Stimulated activated CD4-positive, alpha-beta T cell treated with anti-CD3 and anti-CD28 coated beads, Interleukin-15, amount 100 ng/mL, for 48 hours (primary cell): ENCODE data around the gene PTGER1.

Experiments used
- DNase-seq, 2 donors: peaks; one replicate each; pipeline ENCODE4 v3.0.0-alpha.2; 2020; ENCODE audit warnings: low read depth in 2 of 2

Gene PTGER1

DNA sequence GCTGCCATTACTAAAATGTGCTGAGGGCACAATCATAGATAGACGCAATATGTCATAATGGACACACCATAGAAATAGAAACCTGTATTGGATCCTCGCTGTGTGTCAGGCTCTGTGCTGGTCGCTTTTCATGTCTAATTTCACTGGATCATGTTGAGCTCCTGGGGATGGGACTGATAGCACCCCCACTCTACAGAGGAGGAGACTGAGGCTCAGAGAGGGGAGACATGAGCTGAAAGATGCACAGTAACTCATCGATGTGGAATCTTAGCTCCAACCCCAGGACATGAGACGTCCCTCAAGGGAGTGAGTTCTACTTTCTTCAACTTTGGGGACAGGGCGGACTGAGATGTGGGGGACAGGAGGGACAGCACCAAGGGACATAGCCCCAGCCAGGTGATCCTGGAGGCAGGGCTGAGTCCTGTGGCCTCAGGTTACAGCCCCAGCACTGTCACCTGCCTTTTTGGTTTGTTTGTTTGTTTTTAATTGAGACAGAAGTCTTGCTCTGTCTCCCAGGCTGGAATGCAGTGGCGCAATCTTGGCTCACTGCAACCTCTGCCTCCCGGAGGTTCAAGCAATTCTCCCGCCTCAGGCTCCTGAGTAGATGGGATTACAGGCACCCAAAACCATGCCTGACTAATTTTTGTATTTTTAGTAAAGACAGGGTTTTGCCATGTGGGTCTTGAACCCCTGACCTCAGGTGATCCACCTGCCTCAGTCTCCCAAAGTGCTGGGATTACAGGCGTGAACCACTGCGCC, 27.4 kb upstream of the PTGER1 start:
- DNase-seq, result no peak

DNA sequence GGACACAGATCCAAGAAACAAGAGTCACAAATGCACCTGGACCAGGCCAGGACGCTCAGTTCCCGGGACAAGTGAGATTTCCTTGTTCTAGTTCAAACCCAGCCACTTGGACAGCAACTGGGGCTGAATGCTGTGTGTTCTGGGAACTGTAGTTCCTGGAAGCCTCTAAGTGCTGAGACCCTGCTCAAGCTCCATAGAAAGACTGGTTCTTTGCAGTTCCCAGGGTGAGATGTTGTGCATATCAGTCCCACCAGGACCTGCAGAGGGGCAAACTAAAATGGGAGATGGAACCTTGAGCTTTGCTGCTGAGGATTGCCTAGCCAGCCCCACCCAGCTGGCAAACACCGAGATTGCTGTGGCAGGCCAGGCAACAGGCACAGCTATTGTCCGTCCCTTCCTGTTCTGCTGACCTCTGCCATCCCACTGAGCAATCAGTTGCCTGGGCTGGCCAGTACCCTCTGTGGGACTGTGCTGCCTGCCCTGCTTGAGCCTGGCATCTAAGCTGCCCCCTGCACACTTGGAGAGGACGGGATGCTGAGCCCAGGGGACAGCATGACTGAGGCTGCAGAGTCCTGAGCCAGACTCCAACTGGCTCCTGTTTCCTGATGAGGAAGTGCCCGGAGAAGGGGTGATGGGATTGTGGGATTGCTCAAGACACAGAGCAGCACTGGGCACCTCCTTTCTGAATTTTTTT, 22.2 kb upstream of the PTGER1 start:
- DNase-seq, result no peak

DNA sequence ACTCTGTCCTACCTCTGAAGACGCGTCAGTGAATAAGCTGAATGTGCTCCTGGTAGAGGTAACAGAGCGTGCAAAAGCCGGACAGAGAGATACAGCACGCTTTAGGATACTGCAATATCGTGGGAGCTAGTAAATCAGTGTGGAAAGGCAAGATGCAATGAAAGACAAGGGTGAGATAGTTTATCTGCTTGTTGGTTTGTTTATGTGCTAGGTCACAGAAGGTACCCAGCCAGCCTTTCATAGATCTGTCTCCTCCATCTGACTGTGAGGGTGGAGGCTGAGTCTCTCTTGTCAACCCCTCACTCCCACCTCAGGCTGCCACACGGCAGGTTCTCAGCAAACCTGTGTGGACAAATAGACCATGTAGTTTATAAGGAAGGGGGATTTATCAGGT, 21.7 kb upstream of the PTGER1 start:
- DNase-seq, result no peak

DNA sequence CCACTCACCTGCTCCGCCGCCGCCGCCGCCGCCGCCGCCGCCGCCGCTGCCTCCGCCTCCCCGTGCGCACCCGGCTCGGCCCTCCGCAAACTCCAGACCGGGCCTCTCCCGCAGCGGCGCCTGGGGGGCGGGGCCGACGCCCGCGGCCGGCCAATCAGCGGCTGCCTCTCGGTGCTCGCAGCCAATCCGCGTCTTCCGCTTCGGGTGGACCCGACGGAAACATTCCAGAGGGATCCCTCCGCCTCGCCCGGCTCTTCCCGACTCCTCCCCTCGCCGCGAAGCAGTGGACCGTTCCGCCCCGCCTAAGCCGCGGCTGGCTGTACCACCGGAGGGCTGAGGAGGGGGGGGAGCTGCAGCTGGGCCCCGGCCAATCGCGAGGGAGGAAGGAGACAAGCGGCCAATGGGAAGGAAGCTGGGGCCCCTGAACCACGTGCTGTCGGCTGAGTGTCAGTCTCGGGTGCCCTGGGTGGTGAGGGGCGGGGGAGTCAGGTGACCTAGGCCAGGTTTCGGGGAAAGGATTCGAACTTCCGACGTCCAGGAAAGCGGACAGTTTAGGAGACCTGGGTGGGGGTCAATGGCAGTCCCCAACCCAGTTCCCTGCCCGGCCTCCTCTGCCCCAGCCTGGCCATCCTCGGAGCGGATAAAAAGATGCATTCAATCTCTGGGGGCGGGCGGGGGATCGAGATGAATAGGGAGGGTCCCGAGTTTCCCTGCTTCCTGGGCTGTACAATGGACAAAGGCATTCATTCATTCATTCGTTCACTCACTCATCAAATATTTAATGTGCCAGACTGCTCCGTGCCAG, 21.1 kb upstream of the PTGER1 start, which contains the start of gene GIPC1:
Gene GIPC1 (minus strand): TSS at position 99 of the 805 bp plus-strand sequence. CDS start 13,151 bp downstream, outside the sequence.
- peak; percentile 64 to 77 for DNase-seq

DNA sequence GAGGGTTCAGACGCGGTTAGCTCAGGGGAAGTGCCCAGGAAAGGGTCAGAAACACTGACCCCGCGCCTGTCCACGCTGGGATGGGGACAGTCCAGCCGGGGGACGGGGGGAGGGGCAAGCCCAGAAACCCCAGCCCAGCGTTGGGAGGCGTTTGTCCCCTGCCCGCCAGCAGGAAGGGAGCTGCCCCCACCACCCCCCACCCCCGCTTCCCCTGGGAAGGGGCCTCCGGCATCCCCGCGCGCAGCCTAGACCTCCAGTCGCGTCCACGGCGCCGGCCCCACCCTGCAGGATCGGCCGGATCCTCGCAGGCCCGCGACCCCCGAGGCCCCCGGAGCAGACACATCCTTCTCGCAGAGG, 20.5 kb upstream of the PTGER1 start:
- DNase-seq, result no peak

DNA sequence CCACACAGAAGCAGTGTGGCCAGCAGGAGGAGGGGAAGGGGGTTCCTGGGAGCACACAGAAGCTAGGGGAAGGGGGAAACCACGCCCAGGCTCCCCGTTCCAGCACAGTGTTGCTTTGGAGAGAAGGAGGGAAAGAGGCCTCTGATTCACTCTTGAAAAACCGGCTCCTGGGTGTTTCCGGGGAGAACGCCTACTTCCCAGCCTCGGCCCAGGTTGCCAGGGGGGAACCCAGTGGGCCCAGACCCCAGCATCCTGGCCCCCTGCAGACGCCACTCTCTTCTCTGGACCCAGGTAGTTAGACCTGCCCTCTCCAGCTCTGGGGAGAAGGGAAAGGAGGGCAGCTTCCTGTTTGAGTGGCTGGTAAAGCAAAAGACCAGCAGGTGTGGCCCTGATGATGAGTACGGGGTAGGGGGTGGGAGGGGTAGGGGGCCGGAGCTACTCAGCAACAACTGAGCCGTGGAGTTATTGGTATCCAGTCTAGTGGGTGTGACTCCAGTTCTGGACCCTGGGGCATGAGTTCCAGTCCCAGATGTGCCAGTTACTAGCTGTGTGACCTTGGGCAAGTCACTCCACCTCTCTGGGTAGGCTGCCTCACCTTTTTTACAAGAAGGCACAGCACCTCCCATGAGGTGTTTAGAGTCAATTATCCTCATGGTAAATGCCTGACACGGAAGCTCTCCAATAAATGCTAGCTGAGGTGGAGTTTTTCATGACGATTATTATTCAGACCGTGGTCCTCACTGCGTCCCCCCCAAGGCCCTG, 19.9 kb upstream of the PTGER1 start:
- no peak for DNase-seq

DNA sequence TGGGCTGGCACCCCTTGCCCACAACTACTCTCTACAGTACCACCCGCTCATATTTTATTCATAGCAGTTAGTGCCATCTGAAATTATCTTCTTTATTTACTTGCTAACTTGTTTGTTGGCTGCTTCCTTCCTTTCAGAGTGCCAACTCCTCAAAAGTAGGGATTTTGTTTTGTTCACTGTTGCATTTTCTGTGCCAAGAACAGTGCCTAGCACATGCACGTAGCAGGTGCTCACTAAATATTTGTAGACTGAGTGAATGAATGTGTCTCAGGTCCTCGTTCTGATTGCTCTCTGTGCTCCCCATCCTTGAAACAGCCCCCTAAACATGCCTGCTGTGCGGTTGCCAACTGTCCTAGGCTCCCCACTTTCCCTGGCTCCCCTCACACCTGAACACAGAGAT, 19.3 kb upstream of the PTGER1 start:
- DNase-seq, result no peak

DNA sequence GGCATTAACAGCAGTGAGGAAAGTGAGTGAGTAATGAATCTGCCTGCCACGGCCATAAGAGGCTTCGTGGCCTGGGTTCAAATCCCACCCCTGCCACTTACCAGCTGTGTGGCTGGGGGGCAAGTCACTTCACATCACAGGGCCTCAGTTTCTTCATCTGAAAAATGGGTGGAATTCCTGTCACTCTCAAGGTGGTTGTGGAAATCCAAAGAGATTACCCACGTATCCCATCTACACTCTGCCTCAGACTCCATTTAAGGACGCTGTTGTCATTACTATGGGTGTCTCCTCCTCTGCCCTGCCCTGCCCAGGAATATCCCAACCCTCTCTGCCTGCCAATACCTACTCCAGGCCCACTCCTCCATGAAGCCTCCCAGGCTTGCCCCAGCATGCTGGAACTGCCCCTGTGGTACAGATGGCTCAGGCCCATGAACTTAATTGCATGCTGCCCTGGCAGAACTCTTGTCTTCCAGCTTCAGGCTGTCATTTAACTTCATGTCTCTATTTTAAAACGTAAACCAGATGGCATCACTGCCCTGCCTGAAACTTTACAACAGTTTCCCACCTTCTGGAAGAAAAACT, 17.7 kb upstream of the PTGER1 start:
- no peak for DNase-seq

DNA sequence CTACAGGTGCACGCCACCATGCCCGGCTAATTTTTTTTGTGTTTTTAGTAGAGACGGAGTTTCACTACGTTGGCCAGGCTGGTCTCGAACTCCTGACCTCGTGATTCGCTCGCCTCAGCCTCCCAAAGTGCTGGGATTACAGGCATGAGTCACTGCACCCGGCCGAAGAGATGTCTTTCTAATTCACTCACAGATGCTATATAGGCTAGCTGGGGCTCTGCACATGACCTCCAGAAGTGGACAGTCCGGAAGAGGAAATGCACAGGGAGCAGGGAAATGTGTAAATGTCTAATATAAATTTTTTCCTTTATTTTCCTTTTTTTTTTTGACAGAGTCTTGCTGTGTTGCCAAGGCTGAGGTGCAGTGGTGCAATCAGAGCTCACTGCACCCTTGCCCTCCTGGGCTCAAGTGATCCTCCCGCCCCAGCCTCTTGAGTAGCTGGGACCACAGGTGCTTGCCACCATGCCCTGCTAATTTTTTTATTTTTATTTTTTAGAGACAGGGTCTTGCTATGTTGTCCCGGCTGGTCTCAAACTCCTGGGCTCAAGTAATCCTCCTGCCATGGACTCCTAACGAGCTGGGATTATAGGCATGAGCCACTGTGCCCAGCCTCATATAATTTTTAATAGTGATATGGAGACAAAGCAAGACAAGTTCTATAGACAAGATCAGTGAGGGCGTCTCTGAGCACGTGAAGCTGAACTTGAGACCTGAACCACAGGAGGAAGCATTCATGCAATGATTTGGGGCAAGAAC, 12.4 kb upstream of the PTGER1 start:
- no peak for DNase-seq

DNA sequence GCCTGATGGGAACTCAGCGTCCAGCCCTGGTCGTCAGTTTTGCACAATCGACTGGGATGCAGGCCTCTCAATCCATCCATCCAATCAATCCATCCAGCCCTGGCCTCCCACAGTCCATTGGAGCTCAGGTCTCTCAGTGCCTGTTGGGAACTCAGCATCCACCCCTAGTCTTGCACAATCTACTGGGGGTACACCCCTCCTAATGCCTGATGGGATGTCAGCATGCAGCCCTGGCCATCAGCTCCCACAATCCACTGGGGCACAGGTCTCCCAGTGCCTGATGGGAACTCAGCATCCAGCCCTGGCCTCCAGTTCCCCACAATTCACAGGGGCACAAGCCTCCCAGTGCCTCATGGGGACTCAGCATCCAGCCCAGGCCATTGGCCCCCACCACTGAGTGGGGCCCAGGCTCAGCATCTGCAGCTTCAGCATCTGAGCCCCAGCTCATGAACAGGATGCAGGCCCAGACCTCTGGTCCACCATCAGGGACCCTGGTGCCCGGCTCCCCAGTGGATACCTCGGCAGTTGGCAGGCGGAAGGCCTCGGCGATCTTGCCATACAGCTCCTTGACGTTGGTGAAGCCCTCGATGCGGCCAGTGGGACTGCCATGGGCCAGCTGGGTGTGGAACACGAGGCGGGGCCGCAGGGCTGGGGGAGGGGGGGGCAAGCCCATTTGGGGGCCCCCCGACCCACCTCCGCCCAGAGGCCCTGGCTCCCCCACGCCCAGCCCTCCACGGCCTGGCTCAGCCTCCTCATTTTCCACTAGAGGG, 7.2 kb upstream of the PTGER1 start:
- DNase-seq, result no peak

DNA sequence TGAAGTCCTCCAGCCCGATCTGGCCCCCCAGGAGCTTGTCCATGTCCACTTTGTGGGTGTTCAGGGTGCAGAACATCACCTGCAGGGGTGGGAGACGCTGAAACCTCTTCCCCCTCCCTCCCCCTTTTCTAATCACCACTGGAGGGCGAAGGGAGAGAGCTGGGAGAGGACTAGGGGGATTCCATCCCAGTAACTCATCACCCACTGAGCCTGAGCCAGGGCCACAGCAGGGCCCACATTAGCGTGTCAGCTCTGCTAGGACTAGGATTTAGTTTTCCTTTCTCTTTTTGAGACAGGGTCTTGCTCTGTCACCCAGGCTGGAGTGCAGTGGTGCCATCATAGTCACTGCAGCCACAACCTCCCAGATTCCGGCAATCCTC, 5.5 kb upstream of the PTGER1 start:
- no peak for DNase-seq

DNA sequence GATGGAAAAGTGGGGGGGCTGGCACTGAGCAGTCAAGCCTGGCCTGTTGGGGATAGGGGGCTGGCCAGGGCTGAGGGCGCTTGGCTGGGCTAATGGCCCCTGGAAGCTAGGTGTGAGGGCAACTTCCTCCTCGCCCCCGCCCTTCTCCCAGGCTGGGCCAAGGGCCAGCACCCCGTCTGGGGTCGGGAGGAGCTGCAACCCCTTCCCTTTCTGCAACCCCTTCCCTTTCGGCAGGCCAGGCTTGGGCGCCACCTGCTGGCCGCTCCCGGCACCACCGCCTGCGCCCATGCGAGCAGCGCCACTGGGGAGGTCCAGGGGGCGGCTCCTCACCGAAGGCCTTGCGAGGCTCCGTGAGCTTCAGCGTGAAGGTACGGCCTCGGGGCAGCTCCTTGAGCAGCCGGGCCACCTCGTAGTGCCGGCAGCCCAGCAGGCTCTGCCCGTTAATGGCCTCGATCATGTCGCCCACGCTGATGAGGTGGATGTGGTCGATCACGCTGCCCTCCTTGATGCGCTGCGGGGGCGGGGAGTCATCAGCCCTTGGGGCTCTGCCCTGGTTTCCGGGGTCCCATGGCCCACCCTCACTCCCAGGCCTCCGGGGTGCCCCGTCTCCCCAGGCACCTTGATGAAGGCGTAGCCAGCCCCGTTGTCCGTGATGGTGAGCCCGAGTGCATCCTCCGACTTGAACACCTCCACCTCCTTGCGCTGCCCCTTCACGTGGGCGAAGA, 5.0 kb upstream of the PTGER1 start:
- peak in 1 of 2 donors; percentile 69 for DNase-seq

DNA sequence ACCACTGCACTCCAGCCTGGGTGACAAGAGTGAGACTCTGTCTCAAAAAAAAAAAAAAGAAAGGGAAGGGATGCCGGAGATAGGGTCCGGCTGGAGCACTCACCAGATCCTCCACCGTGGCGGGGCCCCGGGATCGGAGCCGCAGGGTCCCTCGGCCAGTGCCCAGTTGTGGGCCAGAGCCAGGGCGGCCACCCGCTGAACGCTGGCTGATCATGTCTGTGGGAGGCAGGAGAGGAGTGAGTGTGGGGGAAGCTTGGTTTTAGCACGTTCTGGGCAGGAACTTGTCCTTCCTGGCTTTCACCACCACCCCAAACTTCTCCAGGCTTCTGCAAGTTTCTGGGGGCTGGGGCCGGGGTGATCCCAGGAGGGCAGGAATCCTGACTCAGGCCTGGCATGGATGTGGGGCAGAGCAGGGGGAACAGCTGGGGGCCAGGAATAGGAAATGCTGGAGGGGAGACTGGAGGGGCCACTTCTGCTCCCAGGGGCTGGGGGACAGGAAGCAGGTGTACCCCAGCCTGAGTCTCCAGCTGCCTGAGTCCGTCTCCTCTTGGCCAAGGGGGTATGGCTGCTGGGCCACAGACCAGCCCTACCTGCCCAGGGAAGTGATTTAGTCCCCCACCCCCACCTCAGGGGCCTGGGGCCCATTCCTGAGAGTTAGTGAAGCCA, 4.3 kb upstream of the PTGER1 start:
- no peak for DNase-seq

DNA sequence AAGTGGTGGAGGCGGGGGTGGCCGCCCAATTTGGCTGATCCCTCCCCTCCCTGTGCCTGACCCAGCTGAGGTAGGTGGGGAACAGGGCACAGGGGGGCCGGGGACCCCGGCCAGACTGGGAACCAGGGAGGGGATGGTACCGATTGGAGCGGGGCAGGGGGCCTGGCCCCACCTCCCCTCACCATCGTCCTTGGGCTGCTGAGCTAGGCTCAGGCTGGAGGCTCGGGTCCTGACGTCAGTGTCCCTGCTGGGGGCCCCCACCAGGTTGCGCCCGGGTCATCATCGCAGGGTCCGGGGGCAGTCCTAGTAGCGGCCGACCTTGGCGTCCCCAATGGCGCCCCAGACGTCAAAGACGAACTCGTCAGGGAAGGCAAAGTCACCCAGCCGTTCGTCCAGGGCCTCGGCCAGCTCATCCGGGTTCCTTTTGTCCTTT, 3.0 kb upstream of the PTGER1 start:
- DNase-seq, result no peak

DNA sequence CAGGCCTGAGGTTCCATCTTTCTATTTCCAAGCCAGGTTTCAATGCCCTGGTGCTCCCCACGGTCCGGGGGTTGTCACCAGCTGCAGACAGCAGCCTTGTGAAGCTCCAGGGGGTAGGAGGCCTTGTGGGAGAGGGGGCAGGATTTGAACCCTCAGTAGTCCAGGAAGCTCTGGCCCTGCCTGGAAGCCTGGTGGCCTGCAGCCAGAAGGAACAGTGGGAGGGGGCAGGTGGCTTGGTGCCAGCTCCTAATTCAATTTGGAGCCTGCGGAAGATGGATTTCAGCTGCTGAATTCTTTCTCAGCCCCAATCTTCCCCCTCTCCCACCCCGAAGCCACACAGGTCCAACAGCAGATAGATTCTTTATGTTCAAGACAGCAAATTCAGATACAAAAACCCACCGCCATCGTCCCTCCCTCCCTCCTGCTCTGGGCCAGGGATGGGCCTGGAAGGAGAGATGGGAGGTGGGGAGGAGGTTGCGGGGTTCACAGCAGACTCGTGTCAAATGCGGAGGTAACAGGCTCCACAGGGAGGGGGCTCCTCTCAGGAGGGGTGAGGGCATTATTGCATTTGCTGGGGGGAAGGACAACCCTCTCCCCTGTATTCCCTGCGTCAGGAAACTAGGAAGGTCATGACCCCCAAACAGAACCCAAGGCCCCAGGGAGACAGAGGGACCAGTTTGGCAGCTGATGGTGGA, 2.4 kb upstream of the PTGER1 start:
- no peak for DNase-seq

DNA sequence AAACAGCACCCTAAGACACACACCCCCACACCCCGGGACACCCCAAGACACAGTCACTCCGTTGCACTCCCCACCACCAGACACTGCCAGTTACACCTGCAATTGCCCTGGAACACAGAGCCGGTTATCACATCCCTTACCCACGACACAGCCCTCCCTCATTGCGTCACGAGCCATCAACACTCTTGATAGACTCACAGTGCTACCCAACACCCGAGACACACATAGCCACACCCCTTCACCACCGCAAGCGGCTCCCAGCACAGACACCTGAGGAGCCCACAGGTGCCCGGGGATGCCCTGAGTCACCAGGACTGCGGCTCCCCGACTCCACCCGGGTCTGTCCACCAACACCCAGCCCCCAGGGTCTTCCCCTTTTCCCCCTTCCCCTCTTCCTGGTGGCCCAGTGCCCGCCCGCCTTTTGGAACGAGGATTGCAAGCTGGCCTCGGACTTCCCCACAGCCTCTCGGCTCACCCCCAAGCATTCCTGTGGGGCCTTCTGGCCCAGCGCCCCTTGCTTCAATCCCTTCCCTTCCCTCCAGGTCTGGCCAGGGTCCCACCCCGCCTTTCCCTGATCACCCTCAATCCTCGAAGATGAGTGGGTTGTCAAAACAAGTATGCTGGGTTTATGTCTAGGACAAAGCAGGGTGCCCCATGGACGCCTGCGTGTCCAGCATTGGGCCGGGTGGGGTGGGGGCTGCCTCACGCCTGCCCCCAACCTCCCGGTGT, 1.7 kb upstream of the PTGER1 start:
- DNase-seq, result no peak

DNA sequence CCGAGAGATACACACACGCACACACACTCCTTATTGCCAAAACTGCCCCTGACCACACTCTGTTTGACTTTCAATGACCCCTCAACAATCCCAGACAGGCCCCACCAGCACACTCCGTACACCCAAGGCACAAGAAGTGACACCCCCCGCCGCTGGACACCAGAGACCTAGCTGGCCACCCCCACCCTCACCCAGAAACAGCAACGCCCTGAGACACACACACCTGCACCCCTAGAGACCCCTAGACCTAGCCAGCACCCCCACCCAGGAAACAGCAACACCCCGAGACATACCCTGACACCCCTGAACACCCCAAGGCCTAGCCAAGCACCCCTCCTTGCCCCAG, 1.1 kb upstream of the PTGER1 start:
- DNase-seq, result no peak

DNA sequence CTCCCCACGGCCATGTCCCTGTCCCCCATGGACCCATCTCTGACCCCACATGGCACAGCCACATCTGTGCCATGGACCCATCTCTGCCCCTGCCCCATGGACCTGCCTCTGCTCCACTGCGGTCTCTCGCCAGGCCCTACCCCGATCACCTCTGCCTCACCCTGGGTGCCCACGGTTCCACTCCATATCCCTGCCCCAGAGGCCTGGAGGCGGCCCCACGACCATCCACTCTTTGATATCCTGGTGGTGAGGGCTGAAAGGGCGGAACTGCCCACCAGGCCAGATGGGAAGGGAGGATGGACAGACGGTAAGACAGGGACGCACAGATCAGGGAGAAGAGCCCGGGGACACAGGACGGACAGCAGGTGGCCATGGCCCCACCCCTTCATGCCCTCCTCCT, 327 bp downstream of the PTGER1 start:
- DNase-seq, result no peak
